Measurements from ENCODE around the gene TMEM38B. TPM values are rescaled to one million over a fixed set of nuclear protein-coding genes. Genes with fewer than 3 reads are reported as not detected.
"Not testable (repeated sequence)": the region's sequence is repeated elsewhere in the genome, so short reads cannot be mapped to it uniquely, and the experiment has no call there.

The TMEM38B gene
- total RNA-seq, 1 experiment from 2014 or later = 14.5 TPM

DNA sequence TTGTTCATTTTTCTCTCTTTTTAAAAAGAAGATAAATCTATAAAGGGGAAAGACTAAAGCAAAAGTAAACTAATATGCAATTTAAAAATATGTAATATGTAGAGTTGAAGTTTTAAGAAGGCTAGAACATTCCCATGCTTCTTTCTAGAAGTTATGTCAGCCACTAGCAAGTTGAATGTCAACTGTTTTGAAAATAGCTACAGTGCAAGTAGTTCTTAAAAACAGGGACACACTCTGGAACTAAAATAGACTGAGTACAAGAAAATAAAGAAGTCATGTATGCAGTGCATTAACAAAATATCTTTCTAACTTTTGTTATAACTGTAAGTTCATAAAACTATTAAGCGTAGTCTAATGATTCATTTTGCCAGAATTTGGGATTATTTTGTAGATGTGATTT, 7.9 kb downstream of the TMEM38B start:
- Histone ChIP-seq H3K9me3 (ENCODE audit: control insufficient read depth, low read depth, low read length) (no peaks in the 10 kb centered on the region), H2BK120ac (ENCODE audit: low read depth, low read length, poor library complexity, severe bottlenecking) (no peak overlapping the region), H2BK20ac (ENCODE audit: low read depth, low read length, poor library complexity, severe bottlenecking) (no peak overlapping the region), H2AK5ac (ENCODE audit: insufficient read length, low read length) (no peak overlapping the region), H3K4me1 (ENCODE audit: insufficient read depth, low read length) (no peaks in the 10 kb centered on the region), H3K23ac (ENCODE audit: insufficient read length, low read depth, low read length) (no peak overlapping the region), H3K4ac (ENCODE audit: low read depth, low read length) (no peak overlapping the region), H3K79me2 (ENCODE audit: insufficient read depth, low read length) (no peaks in the 10 kb centered on the region), H4K5ac (ENCODE audit: insufficient read length, low read depth, low read length) (no peak overlapping the region), H3K23me2 (ENCODE audit: insufficient read length, low read depth, low read length, poor library complexity, severe bottlenecking) (no peaks in the 10 kb centered on the region), H3K56ac (ENCODE audit: insufficient read length, low read depth, low read length) (no peak overlapping the region), H4K20me1 (ENCODE audit: control insufficient read depth, insufficient read depth, insufficient read length) (no peaks in the 10 kb centered on the region), H3K27ac (ENCODE audit: insufficient read length, low read depth, low read length) (no peak overlapping the region), H3K27me3 (ENCODE audit: insufficient read depth, low read length) (no peaks in the 10 kb centered on the region), H3K18ac (ENCODE audit: insufficient read length, low read depth, low read length) (no peak overlapping the region), H2BK15ac (ENCODE audit: low read depth, low read length) (no peak overlapping the region), H3K79me1 (ENCODE audit: insufficient read depth, low read depth, low read length, poor library complexity, severe bottlenecking) (no peaks in the 10 kb centered on the region), H4K8ac (replicated peaks; ENCODE audit: insufficient read length, low read depth, low read length) (no peak overlapping the region), H2BK12ac (ENCODE audit: insufficient read length, low read depth, low read length) (no peak overlapping the region), H3K14ac (ENCODE audit: insufficient read depth, low read length) (no peak overlapping the region), H2AFZ (ENCODE audit: low read length) (no peak overlapping the region), H2BK5ac (ENCODE audit: insufficient read length, low read length) (no peak overlapping the region), H3K9ac (ENCODE audit: extremely low read depth, insufficient read length, low read length) (no peak overlapping the region), H4K91ac (ENCODE audit: insufficient read length, low read depth, low read length) (no peak overlapping the region), H3K4me2 (ENCODE audit: insufficient read depth, insufficient read length, low read length) (no peak overlapping the region), H3T11ph (ENCODE audit: low read length) (no peak overlapping the region)
- no peaks in the 10 kb centered on the region for H3K4me1 Mint-ChIP-seq
- H3K27me3 Mint-ChIP-seq (ENCODE audit: low read depth) = peaks cover 2% of the 10 kb centered on the region; the same call in 1 of the 2 replicates
- no peak overlapping the region for H3K4me3 Mint-ChIP-seq
- DNase-seq = no peak
- WGBS (ENCODE audit: extremely low coverage, insufficient read length, low lambda C conversion rate) = no CpG with 5 or more reads among the region's 1 CpG
- H3K9me3 Mint-ChIP-seq = no peaks in the 10 kb centered on the region; a peak in 1 of 5 replicates
- no peaks in the 10 kb centered on the region for H3K36me3 Mint-ChIP-seq (ENCODE audit: insufficient read depth in 1 of 3, low read depth in 3 of 3)
- H3K27ac Mint-ChIP-seq = no peak overlapping the region
- TF ChIP-seq, protein P1, sequence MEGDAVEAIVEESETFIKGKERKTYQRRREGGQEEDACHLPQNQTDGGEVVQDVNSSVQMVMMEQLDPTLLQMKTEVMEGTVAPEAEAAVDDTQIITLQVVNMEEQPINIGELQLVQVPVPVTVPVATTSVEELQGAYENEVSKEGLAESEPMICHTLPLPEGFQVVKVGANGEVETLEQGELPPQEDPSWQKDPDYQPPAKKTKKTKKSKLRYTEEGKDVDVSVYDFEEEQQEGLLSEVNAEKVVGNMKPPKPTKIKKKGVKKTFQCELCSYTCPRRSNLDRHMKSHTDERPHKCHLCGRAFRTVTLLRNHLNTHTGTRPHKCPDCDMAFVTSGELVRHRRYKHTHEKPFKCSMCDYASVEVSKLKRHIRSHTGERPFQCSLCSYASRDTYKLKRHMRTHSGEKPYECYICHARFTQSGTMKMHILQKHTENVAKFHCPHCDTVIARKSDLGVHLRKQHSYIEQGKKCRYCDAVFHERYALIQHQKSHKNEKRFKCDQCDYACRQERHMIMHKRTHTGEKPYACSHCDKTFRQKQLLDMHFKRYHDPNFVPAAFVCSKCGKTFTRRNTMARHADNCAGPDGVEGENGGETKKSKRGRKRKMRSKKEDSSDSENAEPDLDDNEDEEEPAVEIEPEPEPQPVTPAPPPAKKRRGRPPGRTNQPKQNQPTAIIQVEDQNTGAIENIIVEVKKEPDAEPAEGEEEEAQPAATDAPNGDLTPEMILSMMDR (conservative IDR thresholded peaks at IDR 0.05) = no peak

DNA sequence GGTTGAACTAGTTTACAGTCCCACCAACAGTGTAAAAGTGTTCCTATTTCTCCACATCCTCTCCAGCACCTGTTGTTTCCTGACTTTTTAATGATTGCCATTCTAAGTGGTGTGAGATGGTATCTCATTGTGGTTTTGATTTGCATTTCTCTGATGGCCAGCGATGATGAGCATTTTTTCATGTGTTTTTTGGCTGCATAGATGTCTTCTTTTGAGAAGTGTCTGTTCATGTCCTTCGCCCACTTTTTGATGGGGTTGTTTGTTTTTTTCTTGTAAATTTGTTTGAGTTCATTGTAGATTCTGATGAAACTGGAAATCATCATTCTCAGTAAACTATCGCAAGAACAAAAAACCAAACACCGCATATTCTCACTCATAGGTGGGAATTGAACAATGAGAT, 9.3 kb downstream of the TMEM38B start:
- not testable (repeated sequence) for H2AFZ ChIP-seq (ENCODE audit: low read length); H4K5ac ChIP-seq (ENCODE audit: insufficient read length, low read depth, low read length); H3K23ac ChIP-seq (ENCODE audit: insufficient read length, low read depth, low read length); H2BK12ac ChIP-seq (ENCODE audit: insufficient read length, low read depth, low read length); H3K4me1 Mint-ChIP-seq; H4K20me1 ChIP-seq (ENCODE audit: control insufficient read depth, insufficient read depth, insufficient read length); H3K36me3 Mint-ChIP-seq (ENCODE audit: insufficient read depth in 1 of 3, low read depth in 3 of 3); H2BK120ac ChIP-seq (ENCODE audit: low read depth, low read length, poor library complexity, severe bottlenecking); H3K79me1 ChIP-seq (ENCODE audit: insufficient read depth, low read depth, low read length, poor library complexity, severe bottlenecking); H3K9me3 ChIP-seq (ENCODE audit: control insufficient read depth, low read depth, low read length); H3K27ac ChIP-seq (ENCODE audit: insufficient read length, low read depth, low read length); H3K4me1 ChIP-seq (ENCODE audit: insufficient read depth, low read length); H4K91ac ChIP-seq (ENCODE audit: insufficient read length, low read depth, low read length); H2BK20ac ChIP-seq (ENCODE audit: low read depth, low read length, poor library complexity, severe bottlenecking); H3K27me3 ChIP-seq (ENCODE audit: insufficient read depth, low read length); H3K18ac ChIP-seq (ENCODE audit: insufficient read length, low read depth, low read length); H3K27me3 Mint-ChIP-seq (ENCODE audit: low read depth); H3K14ac ChIP-seq (ENCODE audit: insufficient read depth, low read length); H3K4me3 Mint-ChIP-seq; H3K4ac ChIP-seq (ENCODE audit: low read depth, low read length); H3K23me2 ChIP-seq (ENCODE audit: insufficient read length, low read depth, low read length, poor library complexity, severe bottlenecking); H2AK5ac ChIP-seq (ENCODE audit: insufficient read length, low read length); H4K8ac ChIP-seq (replicated peaks; ENCODE audit: insufficient read length, low read depth, low read length); DNase-seq; H3K79me2 ChIP-seq (ENCODE audit: insufficient read depth, low read length); H3K4me2 ChIP-seq (ENCODE audit: insufficient read depth, insufficient read length, low read length); H3K9me3 Mint-ChIP-seq; H2BK15ac ChIP-seq (ENCODE audit: low read depth, low read length); H3K56ac ChIP-seq (ENCODE audit: insufficient read length, low read depth, low read length); H2BK5ac ChIP-seq (ENCODE audit: insufficient read length, low read length); H3K27ac Mint-ChIP-seq; H3T11ph ChIP-seq (ENCODE audit: low read length); H3K9ac ChIP-seq (ENCODE audit: extremely low read depth, insufficient read length, low read length)
- WGBS (ENCODE audit: extremely low coverage, insufficient read length, low lambda C conversion rate) = no CpG with 5 or more reads among the region's 4 CpGs

Measured in H9 (cell line).